ENCODE results near the gene SLC66A1. TPM values are rescaled to one million over a fixed set of nuclear protein-coding genes. Genes with fewer than 3 reads are reported as not detected.

The SLC66A1 gene
- total RNA-seq, 1 donor, result 2.5 TPM

DNA sequence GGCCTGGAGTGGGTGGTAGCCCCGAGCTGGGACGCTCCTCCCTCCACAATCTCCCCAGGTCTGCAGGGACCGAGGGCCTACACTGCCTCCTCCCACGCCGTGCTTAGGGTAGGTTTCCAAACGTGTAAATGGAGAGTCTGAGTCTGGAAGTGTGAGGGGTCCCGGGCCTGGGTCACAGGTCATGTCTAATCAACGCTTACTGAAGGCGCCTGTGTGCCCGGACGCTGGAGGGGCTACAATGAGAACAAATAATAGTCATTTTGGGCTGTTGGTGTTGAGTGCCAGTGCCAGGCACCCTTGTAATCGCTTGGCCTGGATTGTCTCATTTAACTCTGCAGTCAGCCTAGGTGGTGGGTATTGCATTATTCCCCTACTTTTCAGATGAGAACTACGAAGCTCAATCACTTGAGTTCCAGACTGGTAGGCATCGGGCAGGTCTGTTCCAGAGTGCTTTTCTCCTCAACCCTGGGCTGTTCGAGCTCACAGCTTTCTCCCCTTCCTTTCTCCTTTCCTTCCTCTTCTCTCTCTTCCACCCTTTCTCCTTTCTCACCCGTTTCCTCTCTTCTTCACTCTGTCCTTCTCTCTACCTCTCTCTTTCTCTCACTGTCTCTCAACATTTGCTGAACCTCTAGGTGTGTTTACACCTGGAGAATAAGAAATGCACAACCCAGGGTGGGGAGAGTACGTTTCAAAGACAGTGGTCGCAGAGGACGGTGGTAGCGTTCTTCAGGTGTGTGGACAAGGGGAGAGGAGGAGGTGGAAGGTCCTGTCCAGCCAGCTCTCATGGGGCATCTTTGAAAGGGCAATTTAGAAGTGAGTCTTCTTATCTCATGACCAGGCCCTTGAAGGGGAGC is 883 bp downstream of the SLC66A1 start:
- no peaks in the 10 kb centered on the region for H3K9me3 ChIP-seq (ENCODE audit: low read depth, low read length)
- H3K27me3 ChIP-seq (ENCODE audit: insufficient read depth, low read length), result no peaks in the 10 kb centered on the region
- H3K4me3 ChIP-seq (ENCODE audit: low read length), result peak overlapping the region; percentile 74
- H3K4me1 ChIP-seq (ENCODE audit: insufficient read depth, low read length), result peaks cover 68% of the 10 kb centered on the region

- no peak overlapping the region for H3K4me3 ChIP-seq (ENCODE audit: low read length)
- peaks cover 68% of the 10 kb centered on the region for H3K4me1 ChIP-seq (ENCODE audit: insufficient read depth, low read length)
- H3K27me3 ChIP-seq (ENCODE audit: insufficient read depth, low read length), result no peaks in the 10 kb centered on the region
- no peaks in the 10 kb centered on the region for H3K9me3 ChIP-seq (ENCODE audit: low read depth, low read length)
Observed at GRCh38 chr1:19313636-19313959, 1.5 kb downstream of the SLC66A1 start.

GRCh38 chr1:19313961-19314882 is 2.1 kb downstream of the SLC66A1 start:
- Histone ChIP-seq H3K4me3 (ENCODE audit: low read length) (no peak overlapping the region), H3K27me3 (ENCODE audit: insufficient read depth, low read length) (no peaks in the 10 kb centered on the region), H3K4me1 (ENCODE audit: insufficient read depth, low read length) (peaks cover 72% of the 10 kb centered on the region), H3K9me3 (ENCODE audit: low read depth, low read length) (no peaks in the 10 kb centered on the region)

DNA sequence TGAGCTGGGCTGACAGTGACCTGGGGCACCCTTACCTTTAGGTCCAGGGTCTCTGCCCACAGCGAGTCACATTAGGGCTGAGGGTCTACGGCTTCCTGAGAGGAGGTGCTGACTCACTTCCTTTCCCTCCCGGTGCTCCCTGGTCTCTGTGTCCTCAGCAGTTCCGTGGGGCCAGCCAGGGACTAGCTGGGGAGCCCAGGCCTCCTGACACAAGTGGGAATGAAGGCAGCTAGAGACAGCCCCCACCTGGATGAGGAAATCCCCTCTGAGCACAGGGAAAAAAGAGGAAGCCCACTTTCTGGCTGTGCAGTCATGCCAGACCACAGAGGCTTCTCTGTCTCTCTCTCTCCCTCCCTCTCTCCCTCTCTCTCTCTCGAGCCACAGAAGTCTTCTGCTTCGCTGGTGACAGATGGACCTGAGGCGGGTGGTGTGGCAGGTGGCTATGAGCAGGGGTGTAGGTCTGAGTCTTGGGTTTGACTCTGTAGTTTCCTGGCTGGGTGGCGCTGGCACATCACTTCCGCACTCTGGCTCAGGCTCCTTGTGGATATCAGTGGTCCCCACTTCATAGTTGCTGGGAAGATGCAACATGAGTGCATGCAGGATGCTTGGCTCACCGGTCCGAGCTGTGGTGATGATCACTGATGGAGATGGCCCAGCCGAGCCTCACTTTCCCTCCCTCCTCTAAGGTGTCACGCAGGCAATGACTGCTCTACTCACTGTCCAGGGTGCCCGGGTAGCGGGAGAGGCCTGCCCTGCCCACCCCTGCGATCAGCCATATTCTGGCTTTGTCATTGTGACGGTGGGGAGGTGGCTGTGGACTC is 3.5 kb downstream of the SLC66A1 start:
- Histone ChIP-seq H3K9me3 (ENCODE audit: low read depth, low read length) (no peaks in the 10 kb centered on the region), H3K4me3 (ENCODE audit: low read length) (no peak overlapping the region), H3K4me1 (ENCODE audit: insufficient read depth, low read length) (peaks cover 72% of the 10 kb centered on the region), H3K27me3 (ENCODE audit: insufficient read depth, low read length) (no peaks in the 10 kb centered on the region)

- Histone ChIP-seq H3K4me3 (ENCODE audit: low read length) (no peak overlapping the region), H3K9me3 (ENCODE audit: low read depth, low read length) (no peaks in the 10 kb centered on the region), H3K4me1 (ENCODE audit: insufficient read depth, low read length) (peaks cover 64% of the 10 kb centered on the region), H3K27me3 (ENCODE audit: insufficient read depth, low read length) (no peaks in the 10 kb centered on the region)
Observed at GRCh38 chr1:19317126-19317910, 5.2 kb downstream of the SLC66A1 start.

GRCh38 chr1:19319196-19319595 is 7.1 kb downstream of the SLC66A1 start:
- Histone ChIP-seq H3K9me3 (ENCODE audit: low read depth, low read length) (no peaks in the 10 kb centered on the region), H3K4me1 (ENCODE audit: insufficient read depth, low read length) (peaks cover 53% of the 10 kb centered on the region), H3K27me3 (ENCODE audit: insufficient read depth, low read length) (no peaks in the 10 kb centered on the region), H3K4me3 (ENCODE audit: low read length) (no peak overlapping the region)

- Histone ChIP-seq H3K4me3 (ENCODE audit: low read length) (no peak overlapping the region), H3K9me3 (ENCODE audit: low read depth, low read length) (no peaks in the 10 kb centered on the region), H3K27me3 (ENCODE audit: insufficient read depth, low read length) (no peaks in the 10 kb centered on the region), H3K4me1 (ENCODE audit: insufficient read depth, low read length) (peaks cover 35% of the 10 kb centered on the region)
Observed at GRCh38 chr1:19321071-19321470, 8.9 kb downstream of the SLC66A1 start.

DNA sequence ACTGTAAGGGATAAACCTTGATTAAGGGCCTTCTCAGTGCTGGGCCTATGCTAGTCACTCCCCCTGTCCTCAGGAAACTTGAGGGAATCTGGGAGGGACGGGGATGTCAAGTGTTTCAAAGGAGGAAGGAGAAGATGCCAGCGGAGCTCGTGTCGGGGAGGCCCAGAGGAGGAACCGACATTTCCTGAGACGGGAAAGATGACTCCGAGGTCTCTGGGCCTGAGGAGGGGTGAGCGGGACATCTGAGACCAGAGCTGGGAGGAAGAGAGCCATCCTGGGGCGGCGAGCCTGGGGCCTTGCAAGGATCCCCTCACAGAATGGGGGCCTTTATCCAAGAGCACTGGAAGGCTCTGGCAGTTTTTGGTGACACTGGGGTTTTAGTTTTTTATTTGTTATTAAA is 10.4 kb downstream of the SLC66A1 start:
- Histone ChIP-seq H3K4me3 (ENCODE audit: low read length) (no peak overlapping the region), H3K4me1 (ENCODE audit: insufficient read depth, low read length) (peaks cover 20% of the 10 kb centered on the region), H3K9me3 (ENCODE audit: low read depth, low read length) (no peaks in the 10 kb centered on the region), H3K27me3 (ENCODE audit: insufficient read depth, low read length) (no peaks in the 10 kb centered on the region)

DNA sequence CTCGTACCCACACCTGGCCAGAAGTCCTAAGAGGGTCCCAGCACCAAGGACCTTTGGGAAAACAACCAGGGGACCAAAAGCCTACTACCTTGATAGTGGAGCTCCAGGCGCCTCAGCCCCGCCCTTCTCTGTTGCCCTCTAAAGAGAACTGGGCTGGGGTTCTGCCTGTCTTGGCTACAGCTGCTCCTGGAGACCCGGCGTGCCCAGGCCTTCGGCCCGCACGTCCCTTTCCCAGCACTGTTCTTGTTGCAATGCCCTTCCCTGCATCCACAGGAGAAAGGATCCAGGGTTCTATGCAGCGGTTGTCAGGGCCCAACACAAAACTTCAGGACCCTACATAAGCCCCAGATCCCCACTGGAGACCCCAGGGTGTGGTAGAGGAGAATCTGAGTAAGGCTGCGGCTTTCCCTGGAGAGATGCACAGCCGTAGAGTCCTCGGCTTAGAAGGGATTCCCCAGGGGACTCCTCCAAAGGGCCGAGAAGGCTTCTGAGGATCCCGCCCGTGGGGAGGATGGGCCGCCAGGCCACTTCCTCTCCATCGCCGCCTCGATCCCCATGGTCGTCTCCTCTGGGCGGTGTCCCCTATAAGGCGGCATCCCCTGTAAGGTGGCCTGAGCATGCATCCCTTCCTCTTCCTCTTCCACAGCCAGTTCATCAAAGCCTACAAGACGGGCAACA is 12.0 kb downstream of the SLC66A1 start:
- Histone ChIP-seq H3K9me3 (ENCODE audit: low read depth, low read length) (no peaks in the 10 kb centered on the region), H3K4me3 (ENCODE audit: low read length) (no peak overlapping the region), H3K27me3 (ENCODE audit: insufficient read depth, low read length) (no peaks in the 10 kb centered on the region), H3K4me1 (ENCODE audit: insufficient read depth, low read length) (peaks cover 13% of the 10 kb centered on the region)

DNA sequence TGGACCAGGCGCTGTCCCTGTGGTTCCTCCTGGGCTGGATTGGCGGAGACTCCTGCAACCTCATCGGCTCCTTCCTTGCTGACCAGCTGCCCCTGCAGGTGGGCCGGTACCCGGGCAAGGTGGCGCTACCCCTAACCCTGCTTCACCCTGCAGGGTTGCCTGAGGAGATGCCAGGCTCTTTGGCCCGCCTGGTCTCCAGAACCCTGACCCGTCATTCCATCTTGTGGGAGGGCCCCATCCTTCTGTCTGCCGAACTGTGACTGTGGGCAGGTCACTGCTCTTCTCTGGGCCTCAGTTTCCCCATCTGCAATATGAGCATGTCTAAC is 12.5 kb downstream of the SLC66A1 start:
- H3K9me3 ChIP-seq (ENCODE audit: low read depth, low read length), result no peaks in the 10 kb centered on the region
- H3K4me1 ChIP-seq (ENCODE audit: insufficient read depth, low read length), result peaks cover 12% of the 10 kb centered on the region
- H3K4me3 ChIP-seq (ENCODE audit: low read length), result no peak overlapping the region
- H3K27me3 ChIP-seq (ENCODE audit: insufficient read depth, low read length), result no peaks in the 10 kb centered on the region

- Histone ChIP-seq H3K4me1 (ENCODE audit: insufficient read depth, low read length) (peaks cover 12% of the 10 kb centered on the region), H3K27me3 (ENCODE audit: insufficient read depth, low read length) (no peaks in the 10 kb centered on the region), H3K4me3 (ENCODE audit: low read length) (no peak overlapping the region), H3K9me3 (ENCODE audit: low read depth, low read length) (no peaks in the 10 kb centered on the region)
Observed at GRCh38 chr1:19325368-19325957, 13.3 kb downstream of the SLC66A1 start.

GRCh38 chr1:19325958-19326747 is 14.0 kb downstream of the SLC66A1 start:
- no peaks in the 10 kb centered on the region for H3K27me3 ChIP-seq (ENCODE audit: insufficient read depth, low read length)
- no peaks in the 10 kb centered on the region for H3K9me3 ChIP-seq (ENCODE audit: low read depth, low read length)
- H3K4me1 ChIP-seq (ENCODE audit: insufficient read depth, low read length), result peaks cover 12% of the 10 kb centered on the region
- H3K4me3 ChIP-seq (ENCODE audit: low read length), result no peak overlapping the region

DNA sequence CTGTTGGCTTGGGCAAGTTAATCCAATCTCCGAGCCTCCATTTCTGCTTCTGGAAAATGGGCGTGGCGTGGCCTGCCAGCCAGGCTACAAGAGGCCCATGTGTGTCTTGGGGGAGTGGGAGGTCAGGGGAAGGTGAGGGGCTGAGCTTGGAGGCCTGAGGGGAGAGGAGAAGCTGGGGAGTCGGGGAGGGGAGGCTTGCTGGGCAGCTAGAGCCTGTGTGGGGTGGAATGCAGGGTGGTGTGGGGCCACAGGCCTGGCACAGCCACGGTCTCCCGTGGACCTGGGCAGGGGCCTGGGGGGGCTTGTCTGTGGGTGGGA is 14.6 kb downstream of the SLC66A1 start:
- no peaks in the 10 kb centered on the region for H3K27me3 ChIP-seq (ENCODE audit: insufficient read depth, low read length)
- H3K4me1 ChIP-seq (ENCODE audit: insufficient read depth, low read length), result peaks cover 12% of the 10 kb centered on the region
- no peak overlapping the region for H3K4me3 ChIP-seq (ENCODE audit: low read length)
- no peaks in the 10 kb centered on the region for H3K9me3 ChIP-seq (ENCODE audit: low read depth, low read length)
